SU-DHL-6 (cell line): ENCODE measurements around the gene SLC12A5.

Experiments used
- H2AFZ ChIP-seq: fragments of 200-600 bp; sonication (generic); 2 replicates; pipeline ENCODE4 v1.6.1; 2014; ENCODE audit warnings: low read depth, mild to moderate bottlenecking, moderate library complexity, mixed read lengths, antibody characterized with exemption, low read length; ENCODE audit not compliant: severe bottlenecking
- H3F3A ChIP-seq: fragments of 200-600 bp; shearing (Covaris generic); 2 replicates; pipeline ENCODE4 v1.6.0; 2016; ENCODE audit warnings: antibody characterized with exemption, mild to moderate bottlenecking; ENCODE audit not compliant: insufficient read depth
- H3K27ac ChIP-seq: fragments of 200-600 bp; sonication (generic); 2 replicates; pipeline ENCODE4 v1.5.1; 2016; ENCODE audit warnings: low read depth, mild to moderate bottlenecking, low read length, moderate library complexity, mixed read lengths
- H3K27me3 ChIP-seq: fragments of 200-600 bp; sonication (generic), shearing (Covaris generic); 2 replicates; pipeline ENCODE4 v1.6.0; 2014; ENCODE audit warnings: mild to moderate bottlenecking, low read length
- H3K36me3 ChIP-seq: fragments of 200-600 bp; sonication (generic); 2 replicates; pipeline ENCODE4 v1.6.1; 2014; ENCODE audit warnings: mild to moderate bottlenecking, low read length, mixed read lengths
- H3K4me2 ChIP-seq: fragments of 300-600, 200-600 bp; shearing (Covaris generic), sonication (generic); 2 replicates; pipeline ENCODE4 v1.6.0; 2014; ENCODE audit warnings: low read length, low read depth, mild to moderate bottlenecking; ENCODE audit not compliant: poor library complexity, severe bottlenecking
- H3K4me3 ChIP-seq: fragments of 200-600 bp; sonication (generic); 2 replicates; pipeline ENCODE4 v1.5.1; 2014; ENCODE audit warnings: antibody characterized with exemption, low read length, mild to moderate bottlenecking, mixed read lengths; ENCODE audit not compliant: insufficient read depth, poor library complexity, severe bottlenecking
- H3K79me2 ChIP-seq: fragments of 200-600 bp; sonication (generic); 2 replicates; pipeline ENCODE4 v1.6.1; 2014; ENCODE audit warnings: mild to moderate bottlenecking, low read length, moderate library complexity; ENCODE audit not compliant: insufficient read depth
- H3K9ac ChIP-seq: fragments of 200-600 bp; sonication (generic); 2 replicates; pipeline ENCODE4 v1.7.0; 2014; ENCODE audit warnings: mild to moderate bottlenecking, low read length
- H3K9me2 ChIP-seq: fragments of 200-600 bp; sonication (generic); replicated peaks from 2 replicates; pipeline ENCODE4 v1.6.1; 2014; ENCODE audit warnings: low read length; ENCODE audit not compliant: insufficient read depth
- H3K9me3 ChIP-seq: fragments of 200-600 bp; sonication (generic); 2 replicates; pipeline ENCODE4 v1.6.1; 2014; ENCODE audit warnings: low read length, mixed read lengths; ENCODE audit not compliant: insufficient read depth
- H4K20me1 ChIP-seq: fragments of 200-600 bp; sonication (generic); 2 replicates; pipeline ENCODE4 v1.6.1; 2014; ENCODE audit warnings: low read depth, mild to moderate bottlenecking, antibody characterized with exemption, low read length, moderate library complexity, mixed read lengths
- CTCF ChIP-seq: fragments of 200-600 bp; sonication (generic); IDR thresholded peaks from one replicate; pipeline ENCODE4 v1.5.1; 2017; ENCODE audit warnings: antibody characterized with exemption, mild to moderate bottlenecking, low read length, moderate library complexity; ENCODE audit not compliant: insufficient read depth, poor library complexity, severe bottlenecking
- EZH2phosphoT487 ChIP-seq: fragments of 200-600 bp; sonication (generic), shearing (Covaris generic); conservative IDR thresholded peaks from 2 replicates; pipeline ENCODE4 v1.6.1; 2018; ENCODE audit warnings: mild to moderate bottlenecking, antibody characterized with exemption, low read length, moderate library complexity, mixed read lengths

SLC12A5 gene

GRCh38 chr20:46107061-46107460, 78.0 kb downstream of the SLC12A5 start:
- H3F3A ChIP-seq: no peaks in the 10 kb centered on the region
- H3K4me3 ChIP-seq: no peak overlapping the region
- H3K79me2 ChIP-seq: no peaks in the 10 kb centered on the region
- H3K27ac ChIP-seq: no peak overlapping the region
- no peaks in the 10 kb centered on the region for H4K20me1 ChIP-seq
- H3K36me3 ChIP-seq: no peaks in the 10 kb centered on the region
- H3K9ac ChIP-seq: no peak overlapping the region
- H3K4me2 ChIP-seq: no peak overlapping the region
- no peaks in the 10 kb centered on the region for H3K27me3 ChIP-seq
- no peaks in the 10 kb centered on the region for H3K9me2 ChIP-seq
- TF ChIP-seq CTCF (no peak), EZH2phosphoT487 (no peak)
- no peaks in the 10 kb centered on the region for H3K9me3 ChIP-seq
- H2AFZ ChIP-seq: no peak overlapping the region

GRCh38 chr20:46108435-46108841, 79.4 kb downstream of the SLC12A5 start:
- Histone ChIP-seq H3K4me3 (no peak overlapping the region), H3F3A (no peaks in the 10 kb centered on the region), H3K79me2 (no peaks in the 10 kb centered on the region), H3K9ac (no peak overlapping the region), H3K36me3 (no peaks in the 10 kb centered on the region), H4K20me1 (no peaks in the 10 kb centered on the region), H2AFZ (no peak overlapping the region), H3K9me3 (no peaks in the 10 kb centered on the region), H3K27me3 (no peaks in the 10 kb centered on the region), H3K27ac (no peak overlapping the region), H3K9me2 (no peaks in the 10 kb centered on the region), H3K4me2 (no peak overlapping the region)
- no peak for TF ChIP-seq CTCF
- no peak for TF ChIP-seq EZH2phosphoT487

GRCh38 chr20:46108976-46109375, 80.0 kb downstream of the SLC12A5 start:
- Histone ChIP-seq H3K9ac (no peak overlapping the region), H3K4me2 (no peak overlapping the region), H3K27ac (no peak overlapping the region)

More at GRCh38 chr20:46108976-46109375, 80.0 kb downstream of the SLC12A5 start:
- H4K20me1 ChIP-seq: no peaks in the 10 kb centered on the region
- H3F3A ChIP-seq: no peaks in the 10 kb centered on the region
- no peak overlapping the region for H2AFZ ChIP-seq
- H3K9me2 ChIP-seq: no peaks in the 10 kb centered on the region
- TF ChIP-seq CTCF: no peak
- no peak for TF ChIP-seq EZH2phosphoT487
- H3K79me2 ChIP-seq: no peaks in the 10 kb centered on the region
- H3K36me3 ChIP-seq: no peaks in the 10 kb centered on the region
- H3K4me3 ChIP-seq: no peak overlapping the region
- H3K9me3 ChIP-seq: no peaks in the 10 kb centered on the region
- no peaks in the 10 kb centered on the region for H3K27me3 ChIP-seq
